GM23248 (cell line): ENCODE measurements around the gene DENND5A. TPM values are rescaled to one million over a fixed set of nuclear protein-coding genes. Genes with fewer than 3 reads are reported as not detected.

Experiments used
- DNase-seq: peaks from one replicate; pipeline ENCODE4 v3.0.0-alpha.2; 2015
- H2AFZ ChIP-seq: fragments of 200-600 bp; sonication (generic); 2 replicates; pipeline ENCODE4 v1.6.1; 2016; ENCODE audit warnings: antibody characterized with exemption
- H3F3A ChIP-seq: fragments of 200-600 bp; sonication (generic); 2 replicates; pipeline ENCODE4 v1.6.1; 2016; ENCODE audit warnings: mild to moderate bottlenecking, antibody characterized with exemption, mixed run types; ENCODE audit not compliant: insufficient read depth
- H3K27ac ChIP-seq: fragments of 200-600 bp; sonication (generic); 2 replicates; pipeline ENCODE4 v1.5.1; 2016; ENCODE audit warnings: mild to moderate bottlenecking
- H3K27me3 ChIP-seq: fragments of 200-600 bp; sonication (generic); replicated peaks from 2 replicates; pipeline ENCODE4 v1.6.1; 2016; ENCODE audit warnings: mild to moderate bottlenecking; ENCODE audit not compliant: insufficient read depth
- H3K36me3 ChIP-seq: fragments of 200-600 bp; sonication (generic); 2 replicates; pipeline ENCODE4 v1.6.1; 2016; ENCODE audit warnings: low read depth, mild to moderate bottlenecking
- H3K4me1 ChIP-seq: fragments of 200-600 bp; sonication (generic); 2 replicates; pipeline ENCODE4 v1.6.1; 2016; ENCODE audit warnings: mild to moderate bottlenecking; ENCODE audit not compliant: insufficient read depth
- H3K4me2 ChIP-seq: fragments of 200-600 bp; sonication (generic); one replicate; pipeline ENCODE4 v1.6.1; 2016; ENCODE audit warnings: mild to moderate bottlenecking; ENCODE audit not compliant: unreplicated experiment
- H3K4me3 ChIP-seq: fragments of 200-600 bp; sonication (generic); 2 replicates; pipeline ENCODE4 v1.5.1; 2016; ENCODE audit warnings: mild to moderate bottlenecking
- H3K79me2 ChIP-seq: fragments of 200-600 bp; sonication (generic); 2 replicates; pipeline ENCODE4 v1.6.1; 2016; ENCODE audit warnings: mild to moderate bottlenecking; ENCODE audit not compliant: insufficient read depth
- H3K9ac ChIP-seq: fragments of 200-600 bp; sonication (generic); 2 replicates; pipeline ENCODE4 v1.6.1; 2016; ENCODE audit warnings: mild to moderate bottlenecking
- H3K9me2 ChIP-seq: fragments of 200-600 bp; sonication (generic); 2 replicates; pipeline ENCODE4 v1.6.1; 2016; ENCODE audit warnings: mixed run types, mild to moderate bottlenecking, moderate library complexity; ENCODE audit not compliant: insufficient read depth
- H3K9me3 ChIP-seq: fragments of 200-600 bp; sonication (generic); one replicate; pipeline ENCODE4 v1.6.1; 2017; ENCODE audit warnings: low read depth
- H4K20me1 ChIP-seq: fragments of 200-600 bp; sonication (generic); 2 replicates; pipeline ENCODE4 v1.6.0; 2016; ENCODE audit not compliant: insufficient read depth
- EZH2 ChIP-seq: fragments of 200-600 bp; sonication (generic); IDR thresholded peaks from 2 replicates; pipeline ENCODE4 v1.6.1; 2018; ENCODE audit warnings: antibody characterized with exemption, mild to moderate bottlenecking; ENCODE audit not compliant: insufficient read depth, poor library complexity, severe bottlenecking
- EZH2phosphoT487 ChIP-seq: fragments of 200-600 bp; sonication (generic); IDR thresholded peaks from 2 replicates; pipeline ENCODE4 v1.6.1; 2018; ENCODE audit warnings: antibody characterized with exemption, moderate library complexity, mild to moderate bottlenecking, low read depth; ENCODE audit not compliant: insufficient read depth
- WGBS, 2 experiments: methylation state at CpG; one replicate each; pipeline ENCODE4 v1.1.6; 2015 to 2017; ENCODE audit warnings: low lambda C conversion rate in 2 of 2, low coverage in 1 of 2; ENCODE audit errors: missing lambda C conversion rate in 2 of 2; 5-methylcytosine and 5-hydroxymethylcytosine counted together
- in situ Hi-C: fragments of 300-500 bp; cut with MboI; formaldehyde crosslinking; loops from 2 replicates; pipeline ENCODE4 v1.15.0; 2020
- polyA plus RNA-seq: library from polyadenylated mRNA; unstranded; fragments of >200 nt; fragmentation: Nextera tagmentation; extraction: Ambion mirVana; gene quantifications from 2 replicates; pipeline ENCODE4 v1.2.1, GENCODE V29; 2016
- total RNA-seq: library from RNA; depleted of rRNA; stranded (reverse); fragments of >200 nt; shearing (Covaris generic); gene quantifications from 2 replicates; pipeline ENCODE4 v1.2.3, GENCODE V29; 2014

The DENND5A gene
- total and polyA plus RNA-seq, 2 experiments from 2014 or later, result 28.4 to 127 TPM

GRCh38 chr11:9150501-9150900 lies 114.6 kb downstream of the DENND5A start:
- peak overlapping the region; percentile 25; the same call in 1 of the 2 replicates for H3K9ac ChIP-seq
- peaks cover 27% of the 10 kb centered on the region for H3F3A ChIP-seq
- no peak overlapping the region for H2AFZ ChIP-seq
- peak; percentile 92 for DNase-seq
- H3K4me2 ChIP-seq, result no peak overlapping the region
- H3K27me3 ChIP-seq, result no peaks in the 10 kb centered on the region
- no peaks in the 10 kb centered on the region for H3K9me2 ChIP-seq
- H3K4me3 ChIP-seq, result no peak overlapping the region
- H3K9me3 ChIP-seq, result no peaks in the 10 kb centered on the region
- WGBS, 2 experiments, result 20 to 34% methylated on average over 2 of the region's 2 CpGs
- peaks cover 34% of the 10 kb centered on the region for H3K79me2 ChIP-seq
- in situ Hi-C loops, result no loop called here
- H3K4me1 ChIP-seq, result peaks cover 17% of the 10 kb centered on the region
- TF ChIP-seq EZH2phosphoT487 (no peak), EZH2 (no peak)
- peaks cover 61% of the 10 kb centered on the region for H3K36me3 ChIP-seq
- no peaks in the 10 kb centered on the region for H4K20me1 ChIP-seq
- peak overlapping the region; percentile 76 for H3K27ac ChIP-seq

GRCh38 chr11:9148727-9149126 lies 116.4 kb downstream of the DENND5A start:
- H3K27ac ChIP-seq, result no peak overlapping the region
- H2AFZ ChIP-seq, result no peak overlapping the region
- no peak overlapping the region for H3K4me2 ChIP-seq
- H3K9me2 ChIP-seq, result no peaks in the 10 kb centered on the region
- 98% methylated on average over 2 of the region's 2 CpGs for WGBS, 2 experiments
- in situ Hi-C loops, result no loop called here
- no peaks in the 10 kb centered on the region for H3K27me3 ChIP-seq
- peaks cover 65% of the 10 kb centered on the region for H3K36me3 ChIP-seq
- H3K9me3 ChIP-seq, result no peaks in the 10 kb centered on the region
- H3K9ac ChIP-seq, result no peak overlapping the region
- DNase-seq, result no peak
- H4K20me1 ChIP-seq, result no peaks in the 10 kb centered on the region
- no peak overlapping the region for H3K4me3 ChIP-seq
- no peak for TF ChIP-seq EZH2
- TF ChIP-seq EZH2phosphoT487, result no peak
- peaks cover 28% of the 10 kb centered on the region for H3K79me2 ChIP-seq
- peaks cover 17% of the 10 kb centered on the region for H3K4me1 ChIP-seq
- peaks cover 27% of the 10 kb centered on the region for H3F3A ChIP-seq

GRCh38 chr11:9148035-9148434 lies 117.1 kb downstream of the DENND5A start:
- H3K4me2 ChIP-seq, result no peak overlapping the region
- no peak for TF ChIP-seq EZH2
- no peak for TF ChIP-seq EZH2phosphoT487
- no peaks in the 10 kb centered on the region for H4K20me1 ChIP-seq
- peaks cover 28% of the 10 kb centered on the region for H3K79me2 ChIP-seq
- H3K36me3 ChIP-seq, result peaks cover 65% of the 10 kb centered on the region
- no peak overlapping the region for H3K9ac ChIP-seq
- H3K9me3 ChIP-seq, result no peaks in the 10 kb centered on the region
- H3K27ac ChIP-seq, result no peak overlapping the region
- no peak overlapping the region for H2AFZ ChIP-seq
- peaks cover 27% of the 10 kb centered on the region for H3F3A ChIP-seq
- DNase-seq, result no peak
- H3K27me3 ChIP-seq, result no peaks in the 10 kb centered on the region
- 98 to 100% methylated on average over 2 of the region's 2 CpGs for WGBS, 2 experiments
- in situ Hi-C loops, result no loop called here
- H3K9me2 ChIP-seq, result no peaks in the 10 kb centered on the region
- peaks cover 17% of the 10 kb centered on the region for H3K4me1 ChIP-seq
- no peak overlapping the region for H3K4me3 ChIP-seq

GRCh38 chr11:9146477-9146876 lies 118.7 kb downstream of the DENND5A start:
- Histone ChIP-seq H4K20me1 (no peaks in the 10 kb centered on the region), H3K4me2 (no peak overlapping the region), H3K79me2 (peaks cover 20% of the 10 kb centered on the region; the same call in 1 of the 2 replicates), H2AFZ (no peak overlapping the region), H3K9ac (no peak overlapping the region), H3K4me3 (no peak overlapping the region), H3K9me3 (no peaks in the 10 kb centered on the region), H3K27ac (no peak overlapping the region), H3K27me3 (no peaks in the 10 kb centered on the region), H3K9me2 (no peaks in the 10 kb centered on the region), H3K4me1 (peaks cover 17% of the 10 kb centered on the region), H3K36me3 (peaks cover 69% of the 10 kb centered on the region), H3F3A (peaks cover 20% of the 10 kb centered on the region)
- TF ChIP-seq EZH2 (no peak), EZH2phosphoT487 (no peak)
- in situ Hi-C loops, result no loop called here
- WGBS, 2 experiments, result 96 to 100% methylated on average over 2 of the region's 2 CpGs
- DNase-seq, result no peak

DNA sequence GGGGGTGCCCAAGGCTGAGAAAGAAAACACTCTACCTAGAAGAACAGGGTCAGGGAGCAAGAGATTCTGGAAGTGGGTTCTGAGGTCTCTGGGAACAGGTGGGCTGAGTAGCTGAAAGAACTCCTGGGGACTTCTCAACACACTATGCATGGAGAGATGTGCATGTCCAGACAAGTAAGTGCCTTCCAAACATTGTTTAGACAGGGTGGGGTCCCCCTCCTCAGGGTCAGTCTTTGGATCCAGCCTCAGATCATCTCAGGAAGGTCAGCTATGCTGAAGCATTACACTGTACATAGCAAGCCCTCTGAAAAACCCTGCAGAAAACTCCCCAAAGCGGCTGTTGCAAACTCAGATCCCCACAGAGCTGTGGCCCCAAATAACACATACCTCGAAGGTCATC lies 119.9 kb downstream of the DENND5A start:
- in situ Hi-C loops, result no loop called here

More for the DNA sequence above, 119.9 kb downstream of the DENND5A start:
- no peaks in the 10 kb centered on the region for H3K9me3 ChIP-seq
- no peak overlapping the region for H3K9ac ChIP-seq
- peaks cover 19% of the 10 kb centered on the region for H3F3A ChIP-seq
- H3K27ac ChIP-seq, result no peak overlapping the region
- H3K79me2 ChIP-seq, result peaks cover 20% of the 10 kb centered on the region; the same call in 1 of the 2 replicates
- no peak overlapping the region for H3K4me3 ChIP-seq
- 100% methylated on average over 2 of the region's 2 CpGs for WGBS, 2 experiments
- H3K27me3 ChIP-seq, result no peaks in the 10 kb centered on the region
- H3K36me3 ChIP-seq, result peaks cover 79% of the 10 kb centered on the region
- no peak overlapping the region for H3K4me2 ChIP-seq
- no peaks in the 10 kb centered on the region for H3K9me2 ChIP-seq
- H2AFZ ChIP-seq, result no peak overlapping the region
- no peak for DNase-seq
- TF ChIP-seq EZH2phosphoT487 (no peak), EZH2 (no peak)
- H4K20me1 ChIP-seq, result no peaks in the 10 kb centered on the region
- H3K4me1 ChIP-seq, result peaks cover 5% of the 10 kb centered on the region
